ENCODE measurements around the gene CLN3. TPM values are rescaled to one million over a fixed set of nuclear protein-coding genes. Genes with fewer than 3 reads are reported as not detected.

The CLN3 gene
- total RNA-seq = 21.7 and 31.2 TPM in 2 replicates

DNA sequence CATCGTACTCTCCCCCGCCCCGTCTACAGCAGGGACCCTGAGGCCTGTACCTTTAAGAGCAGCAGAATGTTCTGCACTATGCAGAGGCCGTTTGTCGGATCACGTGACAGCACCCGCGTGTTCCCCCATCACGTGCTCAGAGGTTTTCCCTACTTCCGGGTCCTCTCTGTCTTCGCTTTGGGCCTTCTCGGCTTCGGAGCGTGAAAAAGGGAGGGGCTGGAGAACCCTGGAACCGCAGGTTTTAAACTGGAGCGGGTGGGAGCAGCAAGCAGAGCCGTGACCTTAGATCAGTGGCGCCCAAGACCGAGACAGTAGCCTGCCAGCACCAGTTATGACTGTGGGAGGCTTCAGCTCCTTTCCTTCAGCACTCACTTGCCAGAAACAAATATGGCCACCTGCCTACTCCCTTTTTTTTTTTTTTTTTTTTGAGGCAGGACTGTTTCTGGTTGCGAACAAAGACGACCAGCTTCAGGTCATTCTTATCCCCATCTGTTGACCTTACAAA, at the start of gene CLN3:
TSS of gene CLN3 (minus strand) at position 105 of the 505 bp plus-strand sequence. CDS start 315 bp downstream, outside the sequence.

DNA sequence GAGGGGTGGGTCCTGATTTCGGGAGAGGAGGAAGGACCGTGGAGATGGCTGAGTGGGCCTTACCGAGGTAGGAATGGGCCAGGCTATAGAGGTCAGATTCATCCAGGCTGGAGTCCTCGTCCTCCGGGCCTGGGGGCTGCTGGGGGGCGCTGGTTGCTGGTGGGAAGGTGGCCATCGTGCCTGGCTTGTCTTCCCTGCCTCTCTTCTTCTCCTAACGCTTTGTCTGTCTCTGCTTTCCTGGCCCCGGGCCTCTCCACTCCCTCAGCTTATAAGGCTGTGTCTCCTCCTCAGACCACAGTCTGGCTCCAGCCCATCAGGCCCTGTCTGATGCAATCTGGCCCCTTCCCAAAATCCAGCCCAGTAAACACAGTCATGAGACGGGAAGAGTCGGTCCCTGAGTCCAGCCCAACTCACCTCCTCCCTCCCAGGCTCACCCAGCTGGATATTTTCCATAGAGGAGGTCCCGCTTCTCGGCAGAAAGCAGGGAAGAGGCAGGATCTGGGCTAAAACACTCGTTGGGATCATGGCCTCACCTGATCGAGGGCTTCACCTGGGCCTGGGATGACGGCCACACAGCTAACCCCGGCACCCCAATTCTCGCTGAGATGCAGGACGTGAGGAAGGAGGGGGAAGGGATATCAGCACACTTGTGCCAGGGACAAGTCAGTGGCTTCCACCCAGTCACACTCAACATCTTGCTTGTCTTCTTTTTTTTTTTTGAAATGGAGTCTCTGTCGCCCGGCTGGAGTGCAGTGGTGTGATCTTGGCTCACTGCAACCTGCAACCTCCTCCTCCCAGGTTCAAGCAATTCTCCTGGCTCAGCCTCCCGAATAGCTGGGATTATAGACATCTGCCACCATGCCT, 47.1 kb upstream of the CLN3 start, which contains the start of gene NUPR1:
TSS of gene NUPR1 (minus strand) at position 242 of the 864 bp plus-strand sequence. CDS start at position 175, 67 bp downstream.

DNA sequence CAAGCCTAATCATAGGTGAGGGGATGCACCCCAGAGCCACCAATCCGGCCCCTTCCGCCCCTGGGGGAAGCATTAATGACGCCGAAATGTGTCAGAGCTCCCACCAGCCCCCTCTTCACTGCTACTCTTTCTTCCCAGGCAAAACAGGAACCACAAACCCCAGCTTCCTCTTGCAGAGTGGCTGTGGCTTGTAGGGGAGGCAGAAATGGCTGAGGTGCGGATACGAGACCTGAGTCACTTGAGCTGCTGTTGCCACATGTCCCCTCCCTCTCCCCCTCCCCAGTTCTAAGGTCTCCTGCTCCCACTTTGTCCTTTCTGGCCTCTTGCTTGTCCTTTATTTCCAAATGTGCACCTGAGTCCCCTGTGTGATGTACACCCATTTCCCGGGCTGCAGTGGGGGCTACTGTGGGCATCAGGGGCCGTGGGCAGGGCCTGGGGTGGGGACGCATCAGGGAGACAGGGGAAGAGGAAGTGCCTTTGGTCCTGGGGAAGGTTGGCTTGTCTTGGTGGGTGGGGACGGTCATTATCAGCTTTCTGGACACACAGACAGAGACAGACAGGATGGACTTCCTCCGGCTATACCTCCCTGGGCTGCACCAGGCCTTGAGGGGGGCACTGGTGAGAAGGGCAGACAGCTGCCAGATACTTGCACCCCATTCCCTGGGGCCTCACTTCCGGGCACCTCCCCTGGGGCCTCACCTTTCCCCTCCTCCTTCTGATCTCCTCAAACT, 2.4 kb upstream of the CLN3 start, which contains the start of gene APOBR:
TSS of gene APOBR (plus strand) at position 523 of the 731 bp plus-strand sequence. CDS start at position 562, 39 bp downstream.

Other genes starting within 250 kb of the CLN3 start
- gene SBK1, start 199.5 kb downstream of the CLN3 start, total RNA-seq = 0.65 and 3.9 TPM in 2 replicates
- gene NPIPB6, start 128.6 kb downstream of the CLN3 start, total RNA-seq = 0.49 TPM in 1 of 2 replicates, not detected in the other
- gene EIF3CL, start 88.2 kb downstream of the CLN3 start, total RNA-seq = 151 and 152 TPM in 2 replicates
- not detected in 2 replicates for gene NPIPB7, start 19.7 kb downstream of the CLN3 start, total RNA-seq
- not detected in 2 replicates for gene APOBR, start 2.6 kb upstream of the CLN3 start, total RNA-seq
- gene IL27, start 14.8 kb upstream of the CLN3 start, total RNA-seq = not detected in 2 replicates
- gene NUPR1, start 46.9 kb upstream of the CLN3 start, total RNA-seq = 0.16 and 9.0 TPM in 2 replicates
- 11.9 and 19.0 TPM in 2 replicates for gene SGF29, start 61.8 kb upstream of the CLN3 start, total RNA-seq
- 0.25 TPM in 1 of 2 replicates, not detected in the other for gene SULT1A2, start 105.0 kb upstream of the CLN3 start, total RNA-seq
- 0.98 and 17.0 TPM in 2 replicates for gene SULT1A1, start 118.0 kb upstream of the CLN3 start, total RNA-seq
- gene NPIPB8, start 146.0 kb upstream of the CLN3 start, total RNA-seq = not detected in 2 replicates
- 458 and 538 TPM in 2 replicates for gene EIF3C, start 219.4 kb upstream of the CLN3 start, total RNA-seq

Data from mesangial cell (primary cell).